ENCODE measurements around the gene TSSK6. TPM values are rescaled to one million over a fixed set of nuclear protein-coding genes. Genes with fewer than 3 reads are reported as not detected.

Gene TSSK6
- total RNA-seq, 1 experiment from 2014 or later: 4.7 TPM

- no peak overlapping the region for H3K4me3 ChIP-seq (ENCODE audit: insufficient read depth, low read depth, low read length)
- no peaks in the 10 kb centered on the region for H3K36me3 ChIP-seq (replicated peaks; ENCODE audit: control insufficient read depth, insufficient read depth, low read length)
- H3K27me3 ChIP-seq (ENCODE audit: control insufficient read depth, insufficient read depth, low read length): peaks cover 27% of the 10 kb centered on the region
- DNase-seq: no peak
Observed at GRCh38 chr19:19539698-19540063, 24.3 kb upstream of the TSSK6 start.

GRCh38 chr19:19538785-19539166 is 23.4 kb upstream of the TSSK6 start:
- peak overlapping the region; percentile 50; the same call in 1 of the 2 replicates for H3K4me3 ChIP-seq (ENCODE audit: insufficient read depth, low read depth, low read length)
- no peak for DNase-seq

GRCh38 chr19:19538061-19538784 is 22.9 kb upstream of the TSSK6 start, which contains the start of gene CILP2:
Gene CILP2, plus strand, starts transcription at chr19:19538265. Its CDS starts 85 bp downstream, at chr19:19538350.
- H3K27me3 ChIP-seq (ENCODE audit: control insufficient read depth, insufficient read depth, low read length): peaks cover 27% of the 10 kb centered on the region
- H3K36me3 ChIP-seq (replicated peaks; ENCODE audit: control insufficient read depth, insufficient read depth, low read length): no peaks in the 10 kb centered on the region
- H3K4me3 ChIP-seq (ENCODE audit: insufficient read depth, low read depth, low read length): peak within 1 kb of the TSS; percentile 50
- peak; percentile 99 for DNase-seq

More at GRCh38 chr19:19538785-19539166, 23.4 kb upstream of the TSSK6 start:
- Histone ChIP-seq H3K36me3 (replicated peaks; ENCODE audit: control insufficient read depth, insufficient read depth, low read length) (no peaks in the 10 kb centered on the region), H3K27me3 (ENCODE audit: control insufficient read depth, insufficient read depth, low read length) (peaks cover 27% of the 10 kb centered on the region)

GRCh38 chr19:19537075-19538048 is 22.0 kb upstream of the TSSK6 start:
- Histone ChIP-seq H3K4me3 (ENCODE audit: insufficient read depth, low read depth, low read length) (peak overlapping the region; percentile 50; the same call in 1 of the 2 replicates), H3K36me3 (replicated peaks; ENCODE audit: control insufficient read depth, insufficient read depth, low read length) (no peaks in the 10 kb centered on the region), H3K27me3 (ENCODE audit: control insufficient read depth, insufficient read depth, low read length) (peaks cover 27% of the 10 kb centered on the region)
- peak; percentile 83 for DNase-seq

GRCh38 chr19:19535311-19536191 is 20.2 kb upstream of the TSSK6 start:
- no peak for DNase-seq
- Histone ChIP-seq H3K36me3 (replicated peaks; ENCODE audit: control insufficient read depth, insufficient read depth, low read length) (no peaks in the 10 kb centered on the region), H3K27me3 (ENCODE audit: control insufficient read depth, insufficient read depth, low read length) (peaks cover 25% of the 10 kb centered on the region), H3K4me3 (ENCODE audit: insufficient read depth, low read depth, low read length) (no peak overlapping the region)

- Histone ChIP-seq H3K4me3 (ENCODE audit: insufficient read depth, low read depth, low read length) (no peak overlapping the region), H3K36me3 (replicated peaks; ENCODE audit: control insufficient read depth, insufficient read depth, low read length) (no peaks in the 10 kb centered on the region), H3K27me3 (ENCODE audit: control insufficient read depth, insufficient read depth, low read length) (peaks cover 19% of the 10 kb centered on the region)
- DNase-seq: no peak
Observed at GRCh38 chr19:19534556-19535265, 19.4 kb upstream of the TSSK6 start.

- no peak for DNase-seq
- Histone ChIP-seq H3K36me3 (replicated peaks; ENCODE audit: control insufficient read depth, insufficient read depth, low read length) (peaks cover 4% of the 10 kb centered on the region), H3K27me3 (ENCODE audit: control insufficient read depth, insufficient read depth, low read length) (peaks cover 11% of the 10 kb centered on the region), H3K4me3 (ENCODE audit: insufficient read depth, low read depth, low read length) (no peak overlapping the region)
Observed at GRCh38 chr19:19533841-19534240, 18.5 kb upstream of the TSSK6 start.

GRCh38 chr19:19532806-19533701 is 17.7 kb upstream of the TSSK6 start:
- Histone ChIP-seq H3K36me3 (replicated peaks; ENCODE audit: control insufficient read depth, insufficient read depth, low read length) (peaks cover 5% of the 10 kb centered on the region), H3K4me3 (ENCODE audit: insufficient read depth, low read depth, low read length) (no peak overlapping the region), H3K27me3 (ENCODE audit: control insufficient read depth, insufficient read depth, low read length) (peaks cover 3% of the 10 kb centered on the region; the same call in 1 of the 2 replicates)
- no peak for DNase-seq

- Histone ChIP-seq H3K36me3 (replicated peaks; ENCODE audit: control insufficient read depth, insufficient read depth, low read length) (peaks cover 6% of the 10 kb centered on the region), H3K4me3 (ENCODE audit: insufficient read depth, low read depth, low read length) (no peak overlapping the region), H3K27me3 (ENCODE audit: control insufficient read depth, insufficient read depth, low read length) (no peaks in the 10 kb centered on the region)
- DNase-seq: peak; percentile 95
Observed at GRCh38 chr19:19531951-19532805, 16.8 kb upstream of the TSSK6 start.

- H3K27me3 ChIP-seq (ENCODE audit: control insufficient read depth, insufficient read depth, low read length): no peaks in the 10 kb centered on the region
- no peak overlapping the region for H3K4me3 ChIP-seq (ENCODE audit: insufficient read depth, low read depth, low read length)
- peaks cover 6% of the 10 kb centered on the region for H3K36me3 ChIP-seq (replicated peaks; ENCODE audit: control insufficient read depth, insufficient read depth, low read length)
- DNase-seq: no peak
Observed at GRCh38 chr19:19530889-19531288, 15.5 kb upstream of the TSSK6 start.

- Histone ChIP-seq H3K4me3 (ENCODE audit: insufficient read depth, low read depth, low read length) (no peak overlapping the region), H3K27me3 (ENCODE audit: control insufficient read depth, insufficient read depth, low read length) (no peaks in the 10 kb centered on the region), H3K36me3 (replicated peaks; ENCODE audit: control insufficient read depth, insufficient read depth, low read length) (peaks cover 6% of the 10 kb centered on the region)
- DNase-seq: peak; percentile 85
Observed at GRCh38 chr19:19530423-19530804, 15.1 kb upstream of the TSSK6 start.

GRCh38 chr19:19529783-19530422 is 14.6 kb upstream of the TSSK6 start:
- H3K36me3 ChIP-seq (replicated peaks; ENCODE audit: control insufficient read depth, insufficient read depth, low read length): peaks cover 7% of the 10 kb centered on the region
- DNase-seq: no peak
- H3K27me3 ChIP-seq (ENCODE audit: control insufficient read depth, insufficient read depth, low read length): no peaks in the 10 kb centered on the region
- H3K4me3 ChIP-seq (ENCODE audit: insufficient read depth, low read depth, low read length): no peak overlapping the region

Measured in H7 (cell line).